Right renal pelvis (tissue), 4 donors: ENCODE measurements around the gene DMXL2. TPM values are rescaled to one million over a fixed set of nuclear protein-coding genes. Genes with fewer than 3 reads are reported as not detected.
"Not testable (repeated sequence)": the region's sequence is repeated elsewhere in the genome, so short reads cannot be mapped to it uniquely, and the experiment has no call there.

Experiments used
- DNase-seq, 4 donors: peaks; one replicate each; pipeline ENCODE4 v3.0.0-alpha.2; 2013; ENCODE audit warnings: low read depth in 4 of 4, low spot score in 3 of 4, missing footprints in 1 of 4
- polyA plus RNA-seq, 4 donors: library from polyadenylated mRNA; unstranded; fragments of 120-200 nt; gene quantifications; one replicate each; pipeline ENCODE4 v1.2.1, GENCODE V29; 2013; ENCODE audit not compliant: insufficient read length in 4 of 4

Gene DMXL2
- polyA plus RNA-seq, 4 donors = 47.1 to 67.5 (median 53.4) TPM

GRCh38 chr15:51579012-51579411 lies 43.6 kb downstream of the DMXL2 start:
- DNase-seq = no peak

DNA sequence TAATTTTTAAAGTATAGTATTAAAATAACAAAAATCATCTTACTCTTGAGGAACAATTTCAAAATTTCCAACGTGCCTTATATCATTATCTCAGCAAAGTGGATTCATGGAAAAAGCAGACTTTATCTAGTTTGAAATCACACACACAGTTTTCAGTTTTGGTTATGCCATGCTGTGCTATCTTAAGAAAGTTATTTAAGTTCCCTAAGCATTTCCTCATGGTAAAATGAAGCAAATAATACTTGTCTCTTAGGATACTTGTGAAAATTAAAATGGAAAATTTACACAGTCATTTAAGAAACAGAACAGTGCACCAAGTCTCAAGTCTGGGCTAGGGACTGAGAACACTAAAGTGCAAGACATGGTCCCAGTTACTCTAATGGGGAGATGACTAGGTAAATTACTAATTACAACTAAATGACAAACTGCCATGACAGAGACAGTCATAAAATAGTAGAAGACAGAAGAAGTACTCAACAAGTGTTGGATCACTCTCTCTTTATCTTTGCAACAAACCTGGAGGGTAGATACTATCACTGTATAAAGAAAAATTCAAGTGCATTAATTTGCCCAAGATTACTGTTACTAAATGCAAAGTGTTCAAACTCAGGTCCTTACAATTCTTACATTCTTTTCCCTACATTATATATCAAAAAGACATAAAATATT lies 44.8 kb downstream of the DMXL2 start:
- DNase-seq = no peak

DNA sequence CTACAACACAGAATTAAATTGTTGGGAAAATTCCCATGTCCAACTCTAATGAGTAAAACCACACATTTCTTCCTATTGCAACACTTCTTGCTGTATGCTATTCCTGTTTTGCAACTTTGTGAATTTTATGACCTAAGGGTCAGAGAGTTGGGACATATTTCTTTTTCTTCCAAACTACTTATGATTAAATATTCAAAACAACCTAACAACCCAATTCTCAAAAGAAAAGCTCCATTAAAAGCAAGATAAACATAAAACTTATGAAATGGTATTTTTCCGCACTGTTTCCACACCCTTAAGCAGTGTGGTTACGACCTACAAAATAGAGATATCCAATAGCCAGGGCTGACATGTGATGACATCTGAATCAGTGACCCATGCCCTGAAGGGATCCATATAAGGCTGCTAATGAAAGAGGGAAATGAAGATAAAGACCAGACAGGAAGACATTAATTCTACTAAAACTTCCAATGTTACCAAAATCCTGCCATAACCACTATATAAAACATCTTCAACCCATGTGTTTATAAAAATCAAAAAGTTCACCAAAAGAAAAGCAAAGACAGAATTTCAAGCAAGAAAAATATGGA lies 45.6 kb downstream of the DMXL2 start:
- no peak for DNase-seq

DNA sequence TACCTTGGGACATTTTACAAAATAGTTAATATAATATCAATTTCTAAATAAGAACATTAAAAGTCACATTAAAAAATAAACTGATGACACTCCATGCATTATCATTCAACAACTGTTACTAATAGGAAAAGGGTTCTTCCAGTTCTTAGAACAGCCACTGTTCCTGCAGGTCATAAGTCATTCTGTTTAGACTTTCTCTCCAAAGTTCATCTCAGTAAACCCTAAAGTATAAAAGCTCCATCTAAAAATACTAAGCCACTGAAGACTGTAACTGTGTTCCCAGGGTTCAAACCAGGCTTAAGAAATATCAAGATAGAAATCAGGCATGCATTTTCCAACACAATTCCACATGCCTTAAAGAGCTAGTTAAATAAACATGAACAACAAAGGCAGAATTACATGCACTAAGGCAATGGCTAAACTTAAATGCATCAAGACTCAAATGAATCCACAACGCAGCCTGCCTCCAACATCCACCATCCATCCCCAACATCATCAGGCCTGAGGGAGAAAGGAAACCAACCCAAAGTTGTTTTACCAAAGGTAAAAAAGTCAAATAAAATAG lies 46.2 kb downstream of the DMXL2 start:
- DNase-seq = no peak

DNA sequence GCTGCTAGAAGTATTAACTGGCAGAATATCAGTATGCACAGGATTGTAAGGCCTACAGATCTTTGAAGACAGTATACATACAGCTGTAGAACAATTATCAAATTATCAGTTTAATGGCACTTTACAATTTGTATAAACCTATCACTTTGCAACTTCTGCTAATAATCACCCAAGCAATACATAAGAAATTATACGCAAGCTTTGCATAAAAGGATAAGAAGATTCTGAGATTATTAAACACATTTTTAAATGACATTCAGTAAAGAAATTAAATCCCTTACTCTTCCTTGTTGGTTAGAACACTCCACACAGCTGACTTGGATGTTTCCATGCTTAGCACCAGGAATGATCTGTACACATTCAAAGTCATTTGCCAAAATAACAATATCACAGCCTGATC lies 46.8 kb downstream of the DMXL2 start:
- DNase-seq = no peak

DNA sequence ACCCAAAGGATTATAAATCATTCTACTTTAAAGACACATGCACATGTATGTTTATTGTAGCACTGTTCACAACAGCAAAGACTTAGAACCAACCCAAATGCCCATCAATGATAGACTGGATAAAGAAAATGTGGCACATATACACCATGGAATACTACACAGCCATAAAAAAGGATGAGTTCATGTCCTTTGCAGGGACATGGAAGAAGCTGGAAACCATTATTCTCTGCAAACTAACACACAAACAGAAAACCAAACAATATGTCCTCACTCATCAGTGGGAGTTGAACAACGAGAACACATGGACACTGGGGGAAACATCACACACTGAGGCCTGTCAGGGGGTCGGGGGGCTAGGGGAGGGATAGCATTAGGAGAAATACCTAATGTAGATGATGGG lies 49.2 kb downstream of the DMXL2 start:
- DNase-seq = not testable (repeated sequence)

DNA sequence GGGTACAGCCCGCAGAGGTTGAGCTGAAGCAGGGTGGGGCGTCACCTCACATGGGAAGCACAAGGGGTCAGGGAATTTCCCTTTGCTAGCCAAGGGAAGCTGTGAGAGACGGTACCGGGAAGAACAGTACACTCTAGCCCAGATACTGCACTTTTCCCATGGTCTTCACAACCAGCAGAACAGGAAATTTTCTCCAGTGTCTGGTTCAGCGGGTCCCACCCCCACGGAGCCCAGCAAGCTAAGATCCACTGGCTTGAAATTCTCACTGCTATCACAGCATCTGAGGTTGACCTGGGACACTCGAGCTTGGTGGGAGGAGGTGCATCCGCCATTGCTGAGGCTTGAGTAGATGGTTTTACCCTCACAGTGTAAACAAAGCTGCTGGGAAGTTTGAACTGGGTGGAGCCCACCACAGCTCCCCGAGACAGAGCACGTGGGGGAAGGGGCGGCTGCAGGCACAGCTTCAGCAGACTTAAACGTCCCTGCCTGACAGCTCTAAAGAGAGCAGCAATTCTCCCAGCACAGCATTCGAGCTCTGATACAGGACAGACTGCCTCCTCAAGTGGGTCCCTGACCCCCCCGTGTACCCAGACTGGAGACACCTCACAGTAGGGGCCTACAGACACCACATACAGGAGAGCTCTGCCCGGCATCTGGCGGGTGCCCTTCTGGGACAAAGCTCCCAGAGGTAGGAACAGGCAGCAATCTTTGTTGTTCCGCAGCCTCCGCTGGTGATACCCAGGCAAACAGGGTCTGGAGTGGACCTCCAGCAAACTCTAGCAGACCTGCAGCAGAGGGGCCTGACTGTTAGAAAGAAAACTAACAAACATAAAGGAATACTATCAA lies 53.4 kb downstream of the DMXL2 start:
- not testable (repeated sequence) for DNase-seq

GRCh38 chr15:51561271-51561670 lies 61.3 kb downstream of the DMXL2 start:
- DNase-seq = no peak

- no peak for DNase-seq
Observed at GRCh38 chr15:51558876-51559275, 63.7 kb downstream of the DMXL2 start.

- DNase-seq = no peak
Observed at GRCh38 chr15:51558411-51558810, 64.2 kb downstream of the DMXL2 start.

GRCh38 chr15:51550841-51551240 lies 71.7 kb downstream of the DMXL2 start:
- DNase-seq = no peak

DNA sequence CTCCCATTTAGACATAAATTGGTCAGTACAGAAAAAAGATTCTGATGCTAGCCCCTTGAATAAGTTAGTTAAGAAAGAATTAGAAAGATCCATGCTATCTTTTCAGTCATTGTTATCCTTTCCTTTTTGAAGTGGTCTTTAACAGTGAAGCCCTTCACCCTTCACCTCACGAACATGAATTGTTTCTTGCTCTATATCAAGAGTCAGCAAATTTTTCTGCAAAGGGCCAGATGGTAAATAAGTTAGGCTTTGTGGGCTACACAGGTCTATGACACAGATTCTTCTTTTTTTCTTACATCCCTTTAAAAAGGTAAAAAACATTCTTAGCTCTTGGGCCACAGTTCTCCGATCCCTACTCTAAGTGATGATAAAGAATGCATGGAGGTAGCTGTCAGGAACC lies 74.9 kb downstream of the DMXL2 start:
- DNase-seq = no peak

DNA sequence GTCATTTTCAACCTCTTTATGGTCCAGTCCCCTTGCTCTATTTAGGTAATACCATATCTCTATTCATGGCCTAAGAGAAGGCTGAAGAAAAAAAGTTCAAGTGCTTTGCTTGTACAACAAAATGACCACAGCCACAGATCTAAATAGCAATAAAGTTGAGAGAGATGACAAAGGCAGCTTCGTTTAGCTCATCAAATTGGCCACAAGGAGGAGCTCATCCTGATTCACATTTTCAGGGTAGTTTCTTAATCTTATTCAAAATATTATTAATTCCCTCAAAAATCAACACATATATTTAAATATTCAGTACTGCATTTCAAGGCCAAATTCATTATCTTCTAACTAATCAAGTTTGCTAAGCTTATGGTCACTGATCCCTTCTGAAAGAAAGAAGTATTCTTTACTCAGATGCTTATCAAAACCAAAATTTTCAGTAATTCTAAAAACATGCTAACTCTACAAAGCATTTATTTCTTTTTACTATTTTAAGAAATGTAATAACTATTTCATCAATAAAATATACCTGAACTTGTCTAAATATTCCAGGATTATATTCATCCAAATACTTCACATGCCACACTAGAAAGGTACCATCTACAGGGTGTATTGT lies 85.5 kb downstream of the DMXL2 start:
- no peak for DNase-seq

GRCh38 chr15:51533672-51534398 lies 88.7 kb downstream of the DMXL2 start:
- no peak for DNase-seq

DNA sequence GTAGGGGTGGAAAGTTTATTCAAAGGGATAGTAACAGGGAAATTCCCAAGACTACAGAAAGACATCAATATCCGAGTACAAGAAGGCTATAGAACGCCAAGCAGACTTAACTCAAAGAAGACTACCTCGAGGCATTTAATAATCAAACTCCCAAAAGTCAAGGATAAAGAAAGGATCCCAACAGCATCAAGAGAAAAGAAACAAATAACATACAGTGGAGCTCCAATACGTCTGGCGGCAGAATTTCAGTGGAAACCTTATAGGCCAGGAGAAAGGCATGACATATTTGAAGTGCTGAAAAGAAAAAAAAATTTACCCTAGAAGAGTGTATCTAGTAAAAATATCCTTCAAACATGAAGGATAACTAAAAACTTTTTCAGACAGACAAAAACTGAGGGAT lies 95.6 kb downstream of the DMXL2 start:
- DNase-seq = no peak

DNA sequence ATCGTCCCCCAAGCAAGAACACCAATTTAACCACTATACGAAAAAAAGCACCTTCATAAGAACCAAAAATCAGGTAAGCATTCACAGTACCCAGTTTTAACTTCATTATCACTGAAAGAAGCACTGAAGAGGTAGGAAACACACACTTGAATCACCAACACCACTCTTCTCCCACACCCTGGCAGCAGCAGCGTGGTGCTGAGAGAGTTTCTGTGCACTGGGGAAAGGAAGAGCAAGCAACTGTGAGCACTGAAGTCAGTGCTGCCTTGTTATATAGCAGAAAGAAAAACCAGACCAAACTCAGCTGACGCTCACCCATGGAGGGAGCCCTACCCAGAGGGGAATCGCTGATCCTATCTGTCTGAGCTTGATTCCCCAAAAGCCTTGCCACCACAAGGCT lies 98.2 kb downstream of the DMXL2 start:
- DNase-seq = no peak

DNA sequence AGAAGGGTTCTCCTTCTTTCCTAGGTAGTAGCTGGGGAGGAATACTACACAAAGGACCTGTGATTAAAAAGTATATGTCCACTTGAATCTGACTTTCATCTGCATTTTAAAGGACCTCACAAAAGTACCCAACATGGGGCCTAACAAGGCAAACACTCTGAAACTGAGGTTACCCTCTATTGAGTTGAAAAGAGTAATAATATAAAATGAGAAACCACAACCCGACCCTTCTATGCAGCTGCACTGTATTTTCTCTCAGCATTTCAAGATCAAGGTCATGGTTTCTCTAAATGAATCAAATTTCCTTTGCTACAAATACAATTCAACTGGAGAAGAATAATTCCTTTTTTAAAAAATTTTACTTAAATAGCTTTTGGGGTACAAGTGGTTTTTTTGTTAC lies 106.3 kb downstream of the DMXL2 start:
- no peak for DNase-seq

DNA sequence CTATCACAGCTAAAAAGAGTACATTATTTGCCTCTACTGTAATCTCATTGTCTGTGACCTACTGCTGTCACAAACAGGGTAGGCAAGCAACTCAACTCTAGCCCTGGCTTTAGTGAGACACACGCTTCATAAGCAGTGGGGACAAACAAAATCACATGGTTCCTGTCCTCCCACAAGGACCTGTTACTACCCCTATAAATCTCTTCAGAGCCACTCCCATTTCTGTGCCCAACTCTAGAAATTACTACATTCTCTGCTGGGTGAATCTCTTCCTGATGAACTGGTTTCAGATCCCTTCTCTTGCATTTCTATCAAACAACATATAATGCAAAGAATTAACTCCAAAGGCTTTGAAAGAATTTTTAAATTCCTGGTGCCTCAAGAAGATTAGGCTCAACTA lies 117.3 kb downstream of the DMXL2 start:
- DNase-seq = no peak

- DNase-seq = no peak
Observed at GRCh38 chr15:51503003-51503402, 119.6 kb downstream of the DMXL2 start.

DNA sequence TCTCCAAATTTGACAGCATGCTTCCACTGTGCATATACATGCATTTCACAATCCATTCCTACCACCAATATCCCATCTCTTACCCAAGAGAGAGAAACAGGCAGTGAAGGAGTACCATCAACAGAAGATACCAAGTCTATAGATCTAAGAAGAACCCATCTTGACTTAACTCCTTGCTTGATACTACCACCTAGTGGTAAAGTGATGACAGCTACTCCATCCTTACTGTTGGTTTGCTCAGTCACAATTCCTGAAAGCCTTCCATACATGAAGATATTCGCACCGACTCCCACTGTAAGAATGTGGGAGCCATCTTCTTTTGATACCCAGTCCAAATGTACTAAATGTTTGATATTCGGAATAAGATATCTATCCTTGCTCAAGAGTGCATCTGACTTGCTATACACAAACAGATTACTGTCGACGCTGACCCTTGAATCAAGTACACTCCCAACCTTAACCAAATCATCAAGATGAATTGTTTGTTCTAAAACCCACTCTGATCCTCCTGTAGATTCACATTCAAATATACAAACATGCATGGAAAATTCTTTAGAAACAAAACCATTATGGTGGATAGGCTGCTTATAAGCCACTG lies 123.1 kb downstream of the DMXL2 start:
- no peak for DNase-seq
